ENCODE measurements around the gene CTCFL.

DNA sequence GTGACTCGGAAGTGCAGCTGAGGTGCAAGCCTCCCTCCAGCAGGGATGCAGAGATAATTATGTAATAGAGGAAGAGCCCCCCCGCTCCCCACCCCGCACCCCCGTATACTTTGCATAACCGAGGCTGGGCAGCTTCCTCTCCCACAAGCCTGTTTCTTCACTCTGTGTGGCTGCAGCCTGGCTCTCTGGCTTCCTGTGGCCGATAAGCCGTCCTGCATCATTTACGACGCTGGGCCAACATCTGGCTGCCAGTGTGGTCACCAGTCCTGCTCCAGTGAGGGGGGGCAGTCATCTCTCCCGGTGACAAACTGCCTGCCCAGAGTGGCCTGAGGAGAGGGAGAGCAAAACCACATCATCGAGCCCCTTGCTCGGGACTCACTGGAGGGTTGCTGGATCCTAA is 74.5 kb downstream of the CTCFL start:
- TF ChIP-seq POLR2A (IDR thresholded peaks at IDR 0.05; ENCODE audit: low read depth, low read length) (no peak), SPI1 (IDR thresholded peaks at IDR 0.05; ENCODE audit: low read depth, low read length) (peak; percentile 54; the same call in 1 of the 2 replicates), TAF1 (IDR thresholded peaks at IDR 0.05; ENCODE audit: low read depth, low read length) (no peak), POLR2AphosphoS5 (IDR thresholded peaks at IDR 0.05; ENCODE audit: low read depth, low read length) (no peak), POU2F2 (IDR thresholded peaks at IDR 0.05; ENCODE audit: low read depth, low read length) (peak; percentile 95)

All from GM12891 (cell line).